NCI-H524 treated with DMSO at 0.1 percent for 48 hours (cell line): Measurements from ENCODE around the gene SEPTIN1.
"Not testable (repeated sequence)": the region's sequence is repeated elsewhere in the genome, so short reads cannot be mapped to it uniquely, and the experiment has no call there.

ENCODE experiments used
- DNase-seq: peaks from one replicate; lab custom pipeline; 2025; lab: John Stamatoyannopoulos, UW

Gene SEPTIN1

GRCh38 chr16:30341971-30342370 is 40.4 kb downstream of the SEPTIN1 start:
- not testable (repeated sequence) for DNase-seq

DNA sequence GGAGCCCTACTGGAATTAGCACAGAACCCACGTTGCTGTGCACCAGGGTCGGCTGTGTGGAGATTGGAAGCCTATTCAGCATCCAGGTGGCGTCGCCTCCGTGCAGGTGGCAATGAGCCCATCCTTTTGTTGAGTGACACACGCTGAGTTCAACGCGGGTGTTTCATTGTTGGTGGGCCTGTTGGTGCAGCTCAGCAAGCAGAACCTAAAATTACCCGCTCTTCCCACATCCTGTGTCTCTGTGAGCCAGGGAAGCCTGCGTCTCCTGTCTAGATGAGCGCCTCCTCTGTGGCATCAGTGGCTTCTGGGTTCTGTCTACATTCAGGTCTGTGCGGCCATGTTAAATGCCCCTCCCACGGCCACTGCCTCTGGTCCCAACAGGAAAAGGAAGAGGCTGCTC is 41.7 kb downstream of the SEPTIN1 start:
- DNase-seq: no peak

- DNase-seq: not testable (repeated sequence)
Observed at GRCh38 chr16:30338715-30339114, 43.6 kb downstream of the SEPTIN1 start.

DNA sequence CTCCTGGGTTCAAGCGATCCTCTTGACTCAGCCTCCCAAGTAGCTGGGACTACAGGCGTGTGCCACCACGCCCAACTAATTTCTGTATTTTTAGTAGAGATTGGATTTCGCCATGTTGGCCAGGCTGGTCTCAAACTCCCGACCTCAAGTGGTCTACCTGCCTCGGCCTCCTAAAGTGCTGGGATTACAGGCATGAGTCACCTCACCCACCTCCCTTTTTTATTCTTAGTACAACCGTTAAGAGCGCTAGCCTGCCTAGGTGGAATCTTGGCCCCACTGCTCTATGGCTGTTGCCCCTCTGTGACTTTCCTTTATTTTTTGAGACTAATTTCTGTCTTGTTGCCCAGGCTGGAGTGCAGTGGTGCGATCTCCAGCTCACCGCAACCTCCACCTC is 44.4 kb downstream of the SEPTIN1 start:
- DNase-seq: not testable (repeated sequence)

DNA sequence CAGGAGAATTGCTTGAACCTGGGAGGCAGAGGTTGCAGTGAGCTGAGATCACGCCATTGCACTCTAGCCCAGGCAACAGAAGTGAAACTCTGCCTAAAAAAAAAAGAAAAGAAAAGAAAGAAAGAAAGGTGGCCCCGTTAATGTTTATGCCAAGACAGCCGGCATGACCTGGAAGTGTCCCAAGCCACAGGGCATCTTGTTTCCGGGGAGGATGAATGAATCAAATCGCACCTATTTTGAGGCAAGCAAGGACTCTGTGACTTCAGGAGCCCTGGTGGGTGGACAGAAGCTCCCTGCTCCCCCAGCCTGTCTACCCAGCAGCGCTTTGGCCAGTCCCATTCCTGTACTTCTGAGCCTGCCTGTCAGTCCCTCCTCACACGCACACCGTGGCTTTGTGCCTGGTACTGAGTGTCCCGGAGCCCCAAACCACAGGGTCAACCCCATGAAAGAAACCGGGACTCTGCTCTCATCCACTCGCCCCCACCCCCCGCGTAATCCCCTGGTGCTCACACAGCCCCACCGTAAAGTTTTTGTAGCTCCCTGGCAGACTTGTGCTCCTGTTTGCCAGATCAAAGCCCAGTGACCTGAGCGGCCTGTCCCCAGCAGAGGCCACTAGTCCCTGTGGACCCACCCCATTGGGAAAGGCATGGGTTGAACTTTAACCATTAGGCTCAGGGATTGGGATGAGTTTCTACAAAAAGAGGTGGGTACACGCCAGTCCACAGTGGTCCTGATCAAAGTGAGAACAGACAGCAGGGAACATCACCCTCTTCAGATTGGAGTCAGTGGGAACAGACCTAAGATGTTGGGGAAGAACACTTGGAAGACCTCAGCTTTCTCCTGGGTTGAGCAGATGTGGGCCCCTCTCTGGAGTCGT is 46.5 kb downstream of the SEPTIN1 start:
- DNase-seq: no peak

DNA sequence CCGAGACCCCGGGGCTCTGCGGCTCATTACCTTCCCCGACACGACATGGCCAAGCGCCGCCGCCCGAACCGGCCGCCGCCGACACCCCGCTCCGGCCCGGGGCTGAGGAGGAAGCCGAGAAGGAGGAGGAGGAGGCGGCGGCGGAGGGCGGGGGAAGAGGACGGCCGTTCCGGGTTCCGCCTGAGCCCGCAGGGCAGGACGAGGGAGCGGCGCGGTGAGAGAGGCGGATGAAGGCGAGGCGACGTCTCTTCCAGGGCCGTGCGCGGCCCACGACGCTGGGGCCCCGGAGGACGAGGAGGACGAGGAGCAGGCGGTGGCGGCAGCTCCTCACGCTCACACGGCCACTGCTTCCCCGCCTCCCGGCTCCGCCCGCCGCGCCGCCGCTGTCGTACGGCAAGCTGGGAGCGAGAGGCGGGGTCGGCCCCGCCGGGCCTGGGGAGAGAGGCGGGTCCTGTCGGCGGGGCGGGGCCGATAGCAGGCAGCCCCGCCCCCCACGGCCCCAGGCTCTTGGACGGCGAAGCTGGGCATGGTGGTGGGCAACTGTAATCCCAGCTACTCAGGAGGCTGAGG is 47.2 kb downstream of the SEPTIN1 start:
- DNase-seq: peak; percentile 43

GRCh38 chr16:30334473-30334989 is 47.8 kb downstream of the SEPTIN1 start:
- not testable (repeated sequence) for DNase-seq
